Prostate gland (tissue), 2 donors: Measurements from ENCODE around the gene SHISA6.

Experiments used
- POLR2A ChIP-seq: fragments of 450-650 bp; IDR thresholded peaks from one replicate; pipeline ENCODE4 v1.6.1; 2016; ENCODE audit warnings: antibody characterized with exemption, mild to moderate bottlenecking
- POLR2AphosphoS5 ChIP-seq: sonication (generic); formaldehyde crosslinking; IDR thresholded peaks from one replicate; pipeline ENCODE4 v1.6.1; 2017; ENCODE audit warnings: antibody characterized with exemption
- TF ChIP-seq, protein P1 (sequence below), 4 experiments: fragments of 200-600 bp in 2 of 4; fragments of 450-650 bp in 2 of 4; sonication (generic) in 2 of 4; IDR thresholded peaks; 1 replicate in 3 of 4; 2 replicates in 1 of 4; pipeline ENCODE4 v1.5.1; 2016 to 2019; ENCODE audit warnings: antibody characterized with exemption in 4 of 4, mild to moderate bottlenecking in 2 of 4, moderate library complexity in 2 of 4

DNA sequence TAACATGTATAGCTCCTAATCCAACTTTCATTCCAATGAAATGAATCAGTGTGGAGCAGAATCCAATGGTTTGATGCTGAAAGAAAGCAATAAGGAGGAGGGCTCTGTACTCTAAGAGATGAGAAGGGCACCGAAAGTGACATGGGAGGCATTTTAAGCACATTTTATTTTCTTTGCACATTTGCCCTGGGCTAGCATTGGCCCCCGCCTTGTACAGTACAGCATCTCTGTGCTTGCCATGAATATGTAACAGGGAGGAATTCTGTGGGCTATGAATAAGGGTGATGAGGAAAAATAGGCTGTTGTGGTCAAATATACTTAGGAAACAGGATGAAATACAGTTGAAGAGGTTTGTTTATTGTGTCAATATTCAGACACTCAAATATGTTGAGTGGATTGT lies 45.2 kb upstream of the SHISA6 start:
- TF ChIP-seq, protein P1, sequence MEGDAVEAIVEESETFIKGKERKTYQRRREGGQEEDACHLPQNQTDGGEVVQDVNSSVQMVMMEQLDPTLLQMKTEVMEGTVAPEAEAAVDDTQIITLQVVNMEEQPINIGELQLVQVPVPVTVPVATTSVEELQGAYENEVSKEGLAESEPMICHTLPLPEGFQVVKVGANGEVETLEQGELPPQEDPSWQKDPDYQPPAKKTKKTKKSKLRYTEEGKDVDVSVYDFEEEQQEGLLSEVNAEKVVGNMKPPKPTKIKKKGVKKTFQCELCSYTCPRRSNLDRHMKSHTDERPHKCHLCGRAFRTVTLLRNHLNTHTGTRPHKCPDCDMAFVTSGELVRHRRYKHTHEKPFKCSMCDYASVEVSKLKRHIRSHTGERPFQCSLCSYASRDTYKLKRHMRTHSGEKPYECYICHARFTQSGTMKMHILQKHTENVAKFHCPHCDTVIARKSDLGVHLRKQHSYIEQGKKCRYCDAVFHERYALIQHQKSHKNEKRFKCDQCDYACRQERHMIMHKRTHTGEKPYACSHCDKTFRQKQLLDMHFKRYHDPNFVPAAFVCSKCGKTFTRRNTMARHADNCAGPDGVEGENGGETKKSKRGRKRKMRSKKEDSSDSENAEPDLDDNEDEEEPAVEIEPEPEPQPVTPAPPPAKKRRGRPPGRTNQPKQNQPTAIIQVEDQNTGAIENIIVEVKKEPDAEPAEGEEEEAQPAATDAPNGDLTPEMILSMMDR (IDR thresholded peaks at IDR 0.05), result no peak
- TF ChIP-seq POLR2A, result no peak
- no peak for TF ChIP-seq POLR2AphosphoS5
